Effector memory CD4-positive, alpha-beta T cell (primary cell): ENCODE measurements around the gene ST3GAL2.
"Not testable (repeated sequence)": the region's sequence is repeated elsewhere in the genome, so short reads cannot be mapped to it uniquely, and the experiment has no call there.

ENCODE experiments used
- DNase-seq, 3 donors: peaks; one replicate each; pipeline ENCODE4 v3.0.0-alpha.2; 2020
- H3K27ac ChIP-seq: 2 replicates; pipeline ENCODE4 v1.7.0; 2013; ENCODE audit warnings: mild to moderate bottlenecking, low read length, moderate library complexity; ENCODE audit not compliant: insufficient read depth, poor library complexity, severe bottlenecking
- H3K27me3 ChIP-seq: replicated peaks from 2 replicates; pipeline ENCODE4 v1.7.0; 2013; ENCODE audit warnings: mild to moderate bottlenecking, low read length; ENCODE audit not compliant: insufficient read depth, control insufficient read depth, poor library complexity, severe bottlenecking
- H3K36me3 ChIP-seq: 2 replicates; pipeline ENCODE4 v1.7.0; 2013; ENCODE audit warnings: mild to moderate bottlenecking, low read length, moderate library complexity; ENCODE audit not compliant: control insufficient read depth, insufficient read depth
- H3K4me1 ChIP-seq: 2 replicates; pipeline ENCODE4 v1.7.0; 2013; ENCODE audit warnings: low read length, mild to moderate bottlenecking; ENCODE audit not compliant: control insufficient read depth, insufficient read depth, poor library complexity, severe bottlenecking
- H3K4me3 ChIP-seq: 2 replicates; pipeline ENCODE4 v1.7.0; 2013; ENCODE audit warnings: low read length, low read depth, mild to moderate bottlenecking; ENCODE audit not compliant: insufficient read depth, poor library complexity, severe bottlenecking
- H3K9me3 ChIP-seq: 2 replicates; pipeline ENCODE4 v1.7.0; 2013; ENCODE audit warnings: mild to moderate bottlenecking, low read length, moderate library complexity; ENCODE audit not compliant: control insufficient read depth

Gene ST3GAL2

GRCh38 chr16:70374213-70374612 is 64.7 kb downstream of the ST3GAL2 start:
- peaks cover 40% of the 10 kb centered on the region for H3K36me3 ChIP-seq
- H3K4me3 ChIP-seq, result no peak overlapping the region
- no peaks in the 10 kb centered on the region for H3K9me3 ChIP-seq
- no peak overlapping the region for H3K27ac ChIP-seq
- H3K4me1 ChIP-seq, result peaks cover 6% of the 10 kb centered on the region
- H3K27me3 ChIP-seq, result no peaks in the 10 kb centered on the region
- DNase-seq, result no peak

DNA sequence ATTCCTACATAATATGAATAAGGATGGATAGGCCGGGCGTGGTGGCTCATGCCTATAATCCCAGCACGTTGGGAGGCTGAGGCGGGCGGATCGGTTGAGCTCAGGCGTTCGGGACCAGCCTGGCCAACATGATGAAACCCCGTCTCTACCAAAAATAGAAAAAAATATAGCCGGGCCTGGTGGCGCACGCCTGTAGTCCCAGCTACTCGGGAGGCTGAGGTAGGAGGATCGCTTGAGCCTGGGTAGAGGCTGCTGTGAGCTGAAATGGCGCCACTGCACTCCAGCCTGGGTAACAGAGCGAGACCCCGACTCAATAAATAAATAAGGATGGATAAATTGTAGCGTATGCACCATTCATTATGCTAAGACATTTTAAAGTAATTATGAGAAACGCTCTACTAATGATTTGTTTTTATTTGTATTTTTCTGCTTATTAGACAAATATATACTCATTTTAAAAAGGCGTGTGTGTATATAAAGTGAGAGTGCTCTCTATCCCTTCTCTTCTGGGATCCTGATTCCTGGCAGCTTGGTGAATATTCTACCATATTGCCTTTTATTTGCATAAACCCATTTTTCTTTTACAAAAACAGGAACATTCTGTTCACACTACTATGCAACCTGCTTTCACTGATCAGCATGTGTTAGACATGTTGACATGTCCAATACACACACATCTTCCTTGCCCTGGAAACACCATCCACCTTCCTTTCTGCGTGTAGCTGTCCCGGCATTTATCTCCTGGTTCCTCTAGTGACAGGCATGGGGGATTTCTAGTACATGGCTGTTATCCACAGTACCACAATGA is 65.8 kb downstream of the ST3GAL2 start:
- no peak overlapping the region for H3K27ac ChIP-seq
- no peak for DNase-seq
- H3K27me3 ChIP-seq, result no peaks in the 10 kb centered on the region
- no peak overlapping the region for H3K4me3 ChIP-seq
- H3K4me1 ChIP-seq, result peaks cover 2% of the 10 kb centered on the region
- H3K36me3 ChIP-seq, result peaks cover 41% of the 10 kb centered on the region
- H3K9me3 ChIP-seq, result no peaks in the 10 kb centered on the region

DNA sequence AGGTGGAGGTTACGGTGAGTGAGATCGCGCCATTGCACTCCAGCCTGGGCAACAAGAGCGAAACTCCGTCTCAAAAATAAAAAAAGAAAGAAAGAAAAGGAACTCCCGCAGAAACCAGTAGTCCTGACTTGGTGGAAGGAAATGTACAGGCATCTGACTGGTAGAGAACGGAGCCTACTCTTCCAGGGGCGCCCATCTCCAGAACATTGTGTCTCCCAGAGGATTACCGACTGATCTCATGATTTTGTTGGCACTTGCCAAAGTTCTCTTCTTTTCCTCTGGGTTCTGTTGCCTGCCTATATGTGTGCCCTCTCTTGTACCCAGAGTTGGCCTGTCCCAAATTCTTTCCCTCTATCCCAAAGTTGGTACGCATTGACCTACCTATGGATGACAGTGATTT is 68.0 kb downstream of the ST3GAL2 start:
- Histone ChIP-seq H3K4me1 (peaks cover 2% of the 10 kb centered on the region), H3K36me3 (peaks cover 45% of the 10 kb centered on the region), H3K27me3 (no peaks in the 10 kb centered on the region), H3K27ac (no peak overlapping the region), H3K4me3 (no peak overlapping the region), H3K9me3 (no peaks in the 10 kb centered on the region)
- DNase-seq, result no peak

GRCh38 chr16:70370145-70370544 is 68.8 kb downstream of the ST3GAL2 start:
- H3K4me1 ChIP-seq, H3K9me3 ChIP-seq, H3K4me3 ChIP-seq, H3K27me3 ChIP-seq, H3K27ac ChIP-seq: not testable (repeated sequence)
- H3K36me3 ChIP-seq, result peaks cover 48% of the 10 kb centered on the region
- DNase-seq, result peak in 2 of 3 donors; percentile 5 to 13

- no peaks in the 10 kb centered on the region for H3K9me3 ChIP-seq
- no peaks in the 10 kb centered on the region for H3K4me1 ChIP-seq
- H3K4me3 ChIP-seq, result no peak overlapping the region
- no peak overlapping the region for H3K27ac ChIP-seq
- peaks cover 72% of the 10 kb centered on the region for H3K36me3 ChIP-seq
- no peaks in the 10 kb centered on the region for H3K27me3 ChIP-seq
- DNase-seq, result no peak
Measured at GRCh38 chr16:70364399-70364798, 74.5 kb downstream of the ST3GAL2 start.

DNA sequence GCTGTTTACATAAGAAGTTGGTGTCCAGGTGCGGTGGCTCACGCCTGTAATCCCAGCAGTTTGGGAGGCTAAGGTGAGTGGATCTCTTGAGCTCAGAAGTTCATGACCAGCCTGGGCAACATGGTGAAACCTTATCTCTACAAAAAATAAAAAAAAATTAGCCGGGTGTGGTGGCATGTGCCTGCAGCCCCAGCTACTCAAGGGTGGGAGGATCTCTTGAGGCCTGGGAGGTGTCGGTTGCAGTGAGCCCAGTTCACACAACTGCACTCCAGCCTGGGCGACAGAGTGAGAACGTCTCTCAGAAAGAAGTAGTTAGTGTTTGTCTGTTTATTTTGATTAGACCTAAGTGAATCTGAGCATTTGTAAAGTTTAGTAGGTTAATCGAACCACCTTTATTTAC is 79.3 kb downstream of the ST3GAL2 start:
- Histone ChIP-seq H3K27me3 (no peaks in the 10 kb centered on the region), H3K4me3 (no peak overlapping the region), H3K36me3 (peaks cover 80% of the 10 kb centered on the region), H3K4me1 (no peaks in the 10 kb centered on the region), H3K9me3 (no peaks in the 10 kb centered on the region), H3K27ac (no peak overlapping the region)
- no peak for DNase-seq

GRCh38 chr16:70349783-70350182 is 89.1 kb downstream of the ST3GAL2 start:
- Histone ChIP-seq H3K27ac (no peak overlapping the region), H3K4me3 (no peak overlapping the region), H3K4me1 (peaks cover 9% of the 10 kb centered on the region), H3K9me3 (no peaks in the 10 kb centered on the region), H3K27me3 (no peaks in the 10 kb centered on the region), H3K36me3 (peaks cover 11% of the 10 kb centered on the region)
- DNase-seq, result no peak

- H3K9me3 ChIP-seq, result no peaks in the 10 kb centered on the region
- H3K4me1 ChIP-seq, result peaks cover 9% of the 10 kb centered on the region
- H3K27me3 ChIP-seq, result no peaks in the 10 kb centered on the region
- no peak for DNase-seq
- H3K27ac ChIP-seq, result no peak overlapping the region
- H3K4me3 ChIP-seq, result no peak overlapping the region
- peaks cover 7% of the 10 kb centered on the region for H3K36me3 ChIP-seq
Measured at GRCh38 chr16:70348991-70349390, 89.9 kb downstream of the ST3GAL2 start.

DNA sequence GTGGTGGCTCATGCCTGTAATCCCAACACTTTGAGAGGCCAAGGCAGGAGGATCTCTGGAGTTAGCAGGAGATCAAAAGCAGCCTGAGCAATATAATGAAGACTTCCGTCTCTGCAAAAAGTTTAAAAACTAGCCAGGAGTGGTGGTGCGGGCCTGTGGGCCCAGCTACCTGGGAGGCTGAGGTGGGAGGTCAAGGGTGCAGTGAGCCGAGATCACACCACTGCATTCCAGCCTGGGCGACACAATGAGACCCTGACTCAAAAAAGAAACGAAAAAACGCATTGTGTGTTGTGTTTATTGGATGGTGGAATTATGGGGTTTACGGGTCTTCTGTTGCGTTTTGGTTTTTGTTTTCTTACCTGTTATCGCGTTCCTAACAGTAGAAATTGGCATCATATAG is 93.1 kb downstream of the ST3GAL2 start:
- Histone ChIP-seq H3K27ac (peak overlapping the region; percentile 89), H3K4me1 (peaks cover 9% of the 10 kb centered on the region), H3K9me3 (no peaks in the 10 kb centered on the region), H3K27me3 (no peaks in the 10 kb centered on the region), H3K4me3 (peak overlapping the region; percentile 64), H3K36me3 (no peaks in the 10 kb centered on the region)
- DNase-seq, result no peak

- no peak for DNase-seq
- Histone ChIP-seq H3K4me1 (peaks cover 5% of the 10 kb centered on the region), H3K4me3 (no peak overlapping the region), H3K27me3 (no peaks in the 10 kb centered on the region), H3K9me3 (no peaks in the 10 kb centered on the region), H3K36me3 (no peaks in the 10 kb centered on the region), H3K27ac (no peak overlapping the region)
Measured at GRCh38 chr16:70342016-70342415, 96.9 kb downstream of the ST3GAL2 start.
